GM19468 (cell line): ENCODE measurements around the gene CFAP299.
A peak's percentile ranks its signal among the peaks of the same experiment; 100 is the strongest.
"Not testable (repeated sequence)": the region's sequence is repeated elsewhere in the genome, so short reads cannot be mapped to it uniquely, and the experiment has no call there.

Experiments used
- ATAC-seq: cut with Tn5 transposase; IDR thresholded peaks from one replicate; pipeline ENCODE4 v1.9.1; 2021; ENCODE audit warnings: mild to moderate bottlenecking, moderate library complexity, moderate number of reproducible peaks; ENCODE audit not compliant: unreplicated experiment; ENCODE audit errors: extremely low read depth

Gene CFAP299

GRCh38 chr4:80335554-80336358 is at the start of gene CFAP299:
CFAP299 (plus strand) TSS chr4:80335730.
- ATAC-seq, result peak; percentile 91

DNA sequence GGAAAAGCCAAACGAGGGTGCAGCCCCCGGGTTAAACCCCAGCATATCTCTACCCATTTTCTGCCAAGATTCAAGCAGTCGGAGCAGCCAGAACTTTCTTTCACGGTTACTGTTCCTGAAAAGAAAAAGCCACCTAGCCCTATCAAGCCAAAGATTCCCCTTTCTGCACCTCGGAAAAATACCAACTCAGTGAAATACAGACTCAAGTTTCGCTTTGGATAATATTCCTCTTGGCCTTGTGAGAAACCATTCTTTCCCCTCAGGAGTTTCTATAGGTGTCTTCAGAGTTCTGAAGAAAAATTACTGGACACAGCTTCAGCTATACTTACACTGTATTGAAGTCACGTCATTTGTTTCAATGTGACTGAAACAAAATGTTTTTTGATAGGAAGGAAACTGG is 49.1 kb upstream of the CFAP299 start:
- ATAC-seq, result no peak

- ATAC-seq, result not testable (repeated sequence)
Observed at GRCh38 chr4:80290665-80291064, 44.9 kb upstream of the CFAP299 start.

GRCh38 chr4:80294206-80294605 is 41.3 kb upstream of the CFAP299 start:
- ATAC-seq, result no peak

DNA sequence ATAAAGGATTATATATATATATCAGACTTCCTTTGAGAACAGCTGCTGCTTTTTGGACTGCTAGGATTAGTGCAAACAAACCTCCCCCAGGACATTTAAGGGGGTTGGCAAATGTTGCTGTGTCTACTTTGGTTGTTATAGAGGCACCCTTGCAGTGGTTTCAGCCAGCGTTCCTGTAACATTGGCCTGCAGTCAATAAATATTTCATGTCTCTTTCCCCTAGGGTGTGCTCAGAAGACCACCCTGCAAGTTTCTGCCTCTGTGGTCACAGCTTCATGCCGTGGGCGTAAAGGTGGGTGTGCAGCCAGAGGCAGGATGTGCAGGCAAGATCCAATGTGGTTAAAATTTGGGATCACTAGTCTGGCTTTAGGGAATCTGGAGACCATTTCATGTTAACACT is 40.2 kb upstream of the CFAP299 start:
- ATAC-seq, result no peak

DNA sequence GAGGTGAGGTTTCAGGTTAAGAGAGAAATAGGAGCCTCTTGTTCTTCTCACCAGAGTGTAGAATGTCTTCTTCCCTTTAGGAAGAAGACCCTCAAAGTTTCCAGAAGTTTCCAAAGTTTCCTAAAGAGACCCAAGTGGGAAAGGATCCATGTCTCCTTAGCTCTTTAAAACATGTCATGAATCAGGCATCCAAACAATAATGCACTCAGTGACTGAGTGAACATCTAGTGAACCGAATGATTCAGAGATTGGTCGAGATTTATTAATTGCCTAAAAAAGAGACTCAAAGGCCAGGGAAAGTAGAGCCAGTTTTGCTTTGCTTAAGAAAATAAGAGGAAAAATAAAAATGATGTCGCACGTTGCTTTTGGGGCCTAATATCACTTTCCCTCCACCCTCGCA is 39.7 kb upstream of the CFAP299 start:
- ATAC-seq, result no peak

GRCh38 chr4:80301884-80302283 is 33.6 kb upstream of the CFAP299 start:
- no peak for ATAC-seq

DNA sequence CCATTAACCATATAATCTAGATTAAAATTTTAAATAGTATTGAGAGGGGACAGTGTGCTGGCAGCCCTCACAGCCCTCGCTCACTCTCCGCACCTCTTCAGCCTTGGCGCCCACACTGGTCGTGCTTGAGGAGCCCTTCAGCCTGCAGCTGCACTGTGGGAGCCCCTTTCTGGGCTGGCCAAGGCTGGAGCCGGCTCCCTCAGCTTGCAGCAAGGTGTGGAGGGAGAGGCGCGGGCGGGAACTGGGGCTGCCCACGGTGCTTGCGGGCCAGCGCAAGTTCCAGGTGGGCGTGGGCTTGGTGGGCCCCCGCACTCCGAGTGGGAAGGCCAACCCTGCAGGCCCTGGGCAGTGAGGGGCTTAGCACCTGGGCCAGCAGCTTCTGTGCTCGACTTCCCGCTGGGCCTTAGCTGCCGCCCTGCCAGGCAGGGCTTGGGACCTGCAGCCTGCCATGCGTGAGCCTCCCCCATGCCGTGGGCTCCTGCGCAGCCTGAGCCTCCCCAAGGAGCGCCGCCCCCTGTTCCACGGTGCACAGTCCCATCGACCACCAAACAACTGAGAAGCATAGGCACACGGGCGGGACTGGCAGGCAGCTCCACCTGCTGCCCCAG is 32.8 kb upstream of the CFAP299 start:
- ATAC-seq, result no peak

DNA sequence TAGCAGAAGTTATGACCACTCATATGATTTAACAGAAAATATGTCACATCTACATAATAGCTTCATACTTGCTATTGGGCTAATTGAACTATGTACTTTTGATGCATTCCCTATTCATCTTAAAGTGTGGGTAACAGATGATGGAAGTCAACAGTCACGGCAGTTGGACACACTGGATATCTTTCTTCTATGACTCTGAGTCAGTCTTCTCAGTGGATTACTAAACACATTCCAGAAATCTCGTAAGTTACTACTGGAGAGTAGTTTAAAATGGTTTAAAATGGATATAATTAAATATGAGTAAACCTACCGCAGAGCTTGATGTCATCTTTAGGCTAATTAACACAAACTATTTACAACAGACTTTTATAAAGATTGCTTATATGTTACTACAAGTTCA is 30.1 kb upstream of the CFAP299 start:
- ATAC-seq, result no peak

GRCh38 chr4:80306260-80306659 is 29.3 kb upstream of the CFAP299 start:
- no peak for ATAC-seq

GRCh38 chr4:80307183-80307735 is 28.3 kb upstream of the CFAP299 start:
- no peak for ATAC-seq

- ATAC-seq, result no peak
Observed at GRCh38 chr4:80307774-80308465, 27.6 kb upstream of the CFAP299 start.

DNA sequence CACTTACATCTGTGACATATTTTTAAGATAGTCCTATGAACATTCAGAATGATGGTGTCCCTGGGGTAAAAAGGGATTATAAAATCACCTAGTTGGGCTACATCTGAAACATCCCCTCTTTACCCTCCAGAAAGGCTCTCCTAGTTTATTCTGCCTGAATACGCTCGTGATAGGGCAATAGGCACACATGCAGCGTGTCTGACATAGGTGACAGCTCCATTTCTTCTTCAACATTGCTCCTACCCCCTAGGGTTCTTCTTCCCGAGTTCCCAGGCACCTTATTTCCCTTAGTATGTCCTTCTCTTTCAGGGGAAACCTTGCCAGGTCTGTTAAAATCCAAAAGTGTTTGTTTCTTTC is 27.1 kb upstream of the CFAP299 start:
- ATAC-seq, result no peak

GRCh38 chr4:80309294-80310004 is 26.1 kb upstream of the CFAP299 start:
- no peak for ATAC-seq

- ATAC-seq, result no peak
Observed at GRCh38 chr4:80311130-80311529, 24.4 kb upstream of the CFAP299 start.

DNA sequence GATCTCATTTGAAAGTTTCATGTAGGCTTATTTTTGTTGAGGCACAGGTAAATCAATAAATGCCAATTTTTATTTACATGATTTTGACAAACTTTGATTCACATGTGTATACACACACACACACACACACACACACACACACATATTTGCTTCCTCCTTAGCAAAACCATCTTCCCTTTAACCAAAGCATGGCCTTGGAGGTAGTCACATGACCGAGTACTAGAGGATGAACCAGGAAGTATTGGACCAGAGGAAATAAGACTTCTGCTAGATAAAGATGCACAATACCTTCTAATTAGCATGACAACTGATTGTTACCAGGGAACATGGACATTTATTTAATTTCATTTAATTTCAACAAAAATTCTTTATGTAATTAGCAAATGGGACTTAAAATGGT is 23.4 kb upstream of the CFAP299 start:
- ATAC-seq, result no peak

DNA sequence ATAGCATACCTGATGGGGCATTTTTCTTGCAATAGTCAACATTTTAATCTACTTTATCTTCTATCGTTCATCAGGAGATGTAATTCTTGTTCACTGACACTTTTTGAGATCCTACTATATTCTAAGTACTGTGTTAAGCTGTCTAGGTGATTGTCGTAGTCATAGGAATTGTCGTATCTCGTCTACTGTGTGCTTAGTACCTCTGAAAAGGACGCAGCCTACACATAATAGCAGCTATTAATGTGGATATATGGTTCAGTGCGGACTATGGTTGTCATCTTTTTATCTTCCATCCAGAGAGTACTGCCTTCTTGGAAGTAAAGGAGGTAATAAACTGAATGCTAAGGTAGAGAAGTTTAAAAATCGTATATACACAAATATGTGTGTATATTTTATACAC is 21.9 kb upstream of the CFAP299 start:
- ATAC-seq, result no peak

DNA sequence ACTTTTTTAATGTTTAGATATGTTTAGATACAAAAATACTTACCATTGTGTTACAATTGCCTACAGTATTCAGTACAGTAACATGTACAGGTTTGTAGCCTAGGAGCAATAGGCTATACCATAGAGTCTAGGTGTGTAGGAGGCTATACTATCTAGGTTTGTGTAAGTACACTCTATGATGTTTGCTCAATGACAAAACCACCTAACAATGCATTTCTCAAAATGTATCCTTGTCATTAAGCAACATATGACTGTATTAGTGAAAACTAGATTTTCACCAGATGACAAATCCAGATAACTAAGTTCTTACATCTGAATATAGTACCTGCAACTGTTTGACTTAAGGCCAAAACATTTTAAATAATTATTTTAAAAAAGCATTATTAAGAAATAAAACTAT is 19.7 kb upstream of the CFAP299 start:
- ATAC-seq, result not testable (repeated sequence)

DNA sequence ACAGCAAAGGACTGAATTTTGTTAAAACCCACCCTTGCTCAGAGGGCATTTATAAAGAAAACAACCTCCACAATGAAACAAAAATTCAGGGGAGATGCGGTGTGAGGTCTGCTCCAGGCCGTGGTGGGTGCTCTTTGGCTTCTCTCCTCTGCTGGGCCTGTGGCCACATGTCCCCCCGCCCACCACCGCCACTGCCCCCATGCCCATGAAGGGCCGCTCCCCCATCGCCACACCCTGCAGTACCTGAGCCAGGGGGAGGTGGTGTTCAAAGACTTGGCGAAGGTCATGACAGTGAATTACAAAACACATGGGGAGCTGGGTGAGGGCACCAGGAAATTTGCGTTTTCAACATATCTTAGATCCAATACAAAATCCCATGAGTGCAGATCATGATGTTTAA is 14.2 kb upstream of the CFAP299 start:
- no peak for ATAC-seq

DNA sequence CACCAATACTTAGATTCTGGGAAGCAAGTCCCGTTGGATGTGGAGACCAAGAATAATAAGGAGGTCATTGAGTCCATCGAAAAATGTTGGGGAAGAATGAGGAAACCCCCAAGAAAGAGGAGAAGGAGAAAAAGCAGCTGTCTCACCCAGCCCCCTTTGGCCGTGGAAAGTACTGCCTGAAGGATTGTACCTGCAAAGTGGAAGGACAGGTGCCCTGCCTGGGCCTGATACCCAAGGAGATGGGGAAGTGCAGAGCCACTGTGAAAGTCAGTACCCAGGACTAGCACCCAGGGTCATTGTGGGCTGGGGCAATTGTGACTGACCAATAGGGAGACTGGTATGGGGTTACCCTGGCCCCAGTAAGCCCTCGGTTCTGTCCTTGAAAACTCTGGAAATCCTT is 13.8 kb upstream of the CFAP299 start:
- no peak for ATAC-seq

DNA sequence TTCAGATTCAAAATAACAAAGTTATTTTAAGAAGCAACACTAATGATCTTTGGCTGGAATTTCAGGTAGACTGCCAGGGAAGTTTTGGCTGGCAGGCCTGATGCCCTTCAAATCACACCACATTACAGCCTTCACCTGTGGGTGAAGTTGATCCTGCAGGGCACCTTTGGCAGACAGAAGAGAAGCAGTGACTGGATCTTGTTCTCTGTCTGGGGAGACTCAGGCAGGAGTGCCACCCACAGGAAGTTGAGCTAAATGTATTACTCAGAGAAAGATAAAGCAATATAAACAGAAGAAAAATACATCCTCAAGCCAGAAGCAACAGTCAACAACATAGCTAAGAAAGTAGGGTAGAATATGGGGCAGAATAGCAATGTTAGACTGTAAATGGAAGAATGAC is 12.8 kb upstream of the CFAP299 start:
- ATAC-seq, result no peak
